SH-SY5Y (cell line): ENCODE measurements around the gene GARIN5B.

Experiments
- GATA2 ChIP-seq: IDR thresholded peaks from 2 replicates; pipeline ENCODE4 v1.6.1; 2011; ENCODE audit warnings: mild to moderate bottlenecking, low read depth, low read length
- GATA3 ChIP-seq: IDR thresholded peaks from 2 replicates; pipeline ENCODE4 v1.6.1; 2011; ENCODE audit warnings: low read depth, mild to moderate bottlenecking, low read length, moderate library complexity

DNA sequence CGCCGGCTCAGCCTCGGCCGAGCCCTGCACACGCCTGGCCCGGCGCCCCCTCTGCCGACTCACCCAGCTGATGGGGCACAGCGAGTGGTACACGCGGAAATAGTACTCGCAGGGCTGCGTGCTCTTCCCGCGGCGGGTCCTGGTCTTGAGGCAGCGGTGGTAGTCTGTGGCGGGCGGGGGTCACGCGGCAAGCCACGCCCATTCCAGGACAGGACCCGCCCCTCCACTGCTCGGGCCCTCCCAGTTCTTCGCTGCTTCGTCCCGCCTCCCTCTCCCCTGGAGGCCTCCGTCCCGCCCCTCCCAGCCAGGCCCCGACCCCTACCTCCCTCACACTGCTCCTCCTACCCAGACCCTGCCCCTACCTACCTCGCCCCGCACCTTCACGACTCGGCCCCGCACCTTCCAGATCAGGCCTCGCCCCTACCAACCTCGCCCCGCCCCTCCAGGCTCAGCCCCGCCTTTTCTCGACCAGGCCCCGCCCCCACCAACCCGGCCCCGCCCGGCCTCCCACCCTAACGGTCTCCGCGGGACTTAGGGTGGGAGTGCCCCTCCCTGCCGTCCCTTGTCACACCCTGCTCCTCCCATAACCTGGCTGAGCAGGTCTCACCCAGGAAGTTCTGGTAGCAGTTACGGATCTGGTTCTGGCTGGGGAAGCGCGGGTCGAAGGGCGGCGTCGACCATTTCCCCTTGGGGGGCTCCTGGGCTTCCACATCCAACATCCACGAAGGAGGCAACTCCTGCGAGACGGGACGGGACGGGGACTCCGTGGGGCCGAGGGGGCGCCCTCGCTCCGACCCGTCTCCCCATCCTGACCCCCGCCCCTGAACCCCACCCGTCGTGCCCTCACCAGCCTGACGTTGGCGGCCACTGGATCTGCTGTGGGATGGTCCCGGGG lies 9.0 kb downstream of the GARIN5B start:
- TF ChIP-seq GATA2: no peak
- TF ChIP-seq GATA3: no peak
